Measurements from ENCODE around the gene USP48.
"Not testable (repeated sequence)": the region's sequence is repeated elsewhere in the genome, so short reads cannot be mapped to it uniquely, and the experiment has no call there.

USP48 gene

GRCh38 chr1:21674957-21675356, 108.0 kb downstream of the USP48 start:
- no peak for TF ChIP-seq HDGF (IDR thresholded peaks at IDR 0.05; ENCODE audit: borderline replicate concordance)
- DNase-seq (ENCODE audit: extremely low spot score), result no peak
- POLR2A ChIA-PET, result no interaction called here
- CTCF ChIA-PET, result no interaction called here

GRCh38 chr1:21673853-21674252, 109.1 kb downstream of the USP48 start:
- DNase-seq (ENCODE audit: extremely low spot score); POLR2A ChIA-PET: not testable (repeated sequence)
- CTCF ChIA-PET, result interaction anchor here (0.6 kb wide), 1 partner anchor 31 kb away, joined by 3 read pairs; no protein-coding TSS in a partner anchor

- POLR2A ChIA-PET, result no interaction called here
- DNase-seq (ENCODE audit: extremely low spot score), result no peak
- CTCF ChIA-PET, result interaction anchor here (0.6 kb wide), 1 partner anchor 30 kb away, joined by 3 read pairs; no protein-coding TSS in a partner anchor
- no peak for TF ChIP-seq L3MBTL2 (conservative IDR thresholded peaks at IDR 0.05)
- no peak for TF ChIP-seq PKNOX1 (IDR thresholded peaks at IDR 0.05)
- no peak for TF ChIP-seq CTBP1 (IDR thresholded peaks at IDR 0.05; ENCODE audit: borderline replicate concordance)
- TF ChIP-seq LEF1 (IDR thresholded peaks at IDR 0.05; ENCODE audit: borderline replicate concordance), result no peak
- TF ChIP-seq NFRKB (IDR thresholded peaks at IDR 0.05), result no peak
- no peak for TF ChIP-seq ZNF384 (IDR thresholded peaks at IDR 0.05)
- no peak for TF ChIP-seq HDGF (IDR thresholded peaks at IDR 0.05; ENCODE audit: borderline replicate concordance)
- no peak for TF ChIP-seq FOXK2 (IDR thresholded peaks at IDR 0.05)
- TF ChIP-seq SP1 (IDR thresholded peaks at IDR 0.05), result no peak
- no peak for TF ChIP-seq ELF4 (IDR thresholded peaks at IDR 0.05)
- no peak for TF ChIP-seq ARNT (IDR thresholded peaks at IDR 0.05)
- no peak for TF ChIP-seq TARDBP (IDR thresholded peaks at IDR 0.05)
- no peak for TF ChIP-seq FOXA1 (IDR thresholded peaks at IDR 0.05)
- TF ChIP-seq BHLHE40 (IDR thresholded peaks at IDR 0.05; ENCODE audit: borderline replicate concordance), result no peak
- no peak for TF ChIP-seq SUZ12 (IDR thresholded peaks at IDR 0.05)
- TF ChIP-seq FOXM1 (IDR thresholded peaks at IDR 0.05; ENCODE audit: borderline replicate concordance), result no peak
These were observed 109.6 kb downstream of the USP48 start for GRCh38 chr1:21673277-21673780.

- no peak for DNase-seq (ENCODE audit: extremely low spot score)
- ChIA-PET CTCF (no interaction called here), POLR2A (no interaction called here)
- TF ChIP-seq FOXM1 (IDR thresholded peaks at IDR 0.05; ENCODE audit: borderline replicate concordance), result no peak
- no peak for TF ChIP-seq SUZ12 (IDR thresholded peaks at IDR 0.05)
- TF ChIP-seq TARDBP (IDR thresholded peaks at IDR 0.05), result no peak
- no peak for TF ChIP-seq ZNF384 (IDR thresholded peaks at IDR 0.05)
- TF ChIP-seq BHLHE40 (IDR thresholded peaks at IDR 0.05; ENCODE audit: borderline replicate concordance), result no peak
- TF ChIP-seq FOXK2 (IDR thresholded peaks at IDR 0.05), result no peak
- no peak for TF ChIP-seq CTBP1 (IDR thresholded peaks at IDR 0.05; ENCODE audit: borderline replicate concordance)
- no peak for TF ChIP-seq ELF4 (IDR thresholded peaks at IDR 0.05)
- TF ChIP-seq SP1 (IDR thresholded peaks at IDR 0.05), result no peak
- no peak for TF ChIP-seq L3MBTL2 (conservative IDR thresholded peaks at IDR 0.05)
- TF ChIP-seq NFRKB (IDR thresholded peaks at IDR 0.05), result no peak
- TF ChIP-seq PKNOX1 (IDR thresholded peaks at IDR 0.05), result no peak
- TF ChIP-seq LEF1 (IDR thresholded peaks at IDR 0.05; ENCODE audit: borderline replicate concordance), result no peak
- no peak for TF ChIP-seq HDGF (IDR thresholded peaks at IDR 0.05; ENCODE audit: borderline replicate concordance)
- no peak for TF ChIP-seq FOXA1 (IDR thresholded peaks at IDR 0.05)
These were observed 110.3 kb downstream of the USP48 start for GRCh38 chr1:21672478-21673276.

GRCh38 chr1:21671915-21672314, 111.0 kb downstream of the USP48 start:
- ChIA-PET CTCF (interaction anchor here (0.7 kb wide), 1 partner anchor 65 kb away, joined by 4 read pairs; no protein-coding TSS in a partner anchor), POLR2A (interaction anchor here (1.2 kb wide), 1 partner anchor 32 kb away, joined by 3 read pairs; no protein-coding TSS in a partner anchor)
- TF ChIP-seq L3MBTL2 (conservative IDR thresholded peaks at IDR 0.05) (no peak), HDGF (IDR thresholded peaks at IDR 0.05; ENCODE audit: borderline replicate concordance) (no peak), FOXM1 (IDR thresholded peaks at IDR 0.05; ENCODE audit: borderline replicate concordance) (no peak), CTBP1 (IDR thresholded peaks at IDR 0.05; ENCODE audit: borderline replicate concordance) (no peak), LEF1 (IDR thresholded peaks at IDR 0.05; ENCODE audit: borderline replicate concordance) (no peak), FOXA1 (IDR thresholded peaks at IDR 0.05) (no peak), ELF4 (IDR thresholded peaks at IDR 0.05) (no peak), SP1 (IDR thresholded peaks at IDR 0.05) (no peak), BHLHE40 (IDR thresholded peaks at IDR 0.05; ENCODE audit: borderline replicate concordance) (no peak), ZNF384 (IDR thresholded peaks at IDR 0.05) (no peak), ARNT (IDR thresholded peaks at IDR 0.05) (no peak), SUZ12 (IDR thresholded peaks at IDR 0.05) (no peak), FOXK2 (IDR thresholded peaks at IDR 0.05) (no peak), NFRKB (IDR thresholded peaks at IDR 0.05) (no peak), TARDBP (IDR thresholded peaks at IDR 0.05) (no peak), PKNOX1 (IDR thresholded peaks at IDR 0.05) (no peak)

More at GRCh38 chr1:21671915-21672314, 111.0 kb downstream of the USP48 start:
- DNase-seq (ENCODE audit: extremely low spot score), result no peak
